H1 (cell line): ENCODE measurements around the gene CPXM1. TPM values are rescaled to one million over a fixed set of nuclear protein-coding genes. Genes with fewer than 3 reads are reported as not detected.

ENCODE experiments used
- CBX5 ChIP-seq: fragments of 300-800, 300-1000 bp; sonication (generic); IDR thresholded peaks from 2 replicates; pipeline ENCODE4 v1.7.1; 2016; ENCODE audit warnings: antibody characterized with exemption, low read length, low read depth
- CHD7 ChIP-seq: fragments of 300-600 bp; sonication (generic); IDR thresholded peaks from 2 replicates; pipeline ENCODE4 v1.7.1; 2012; ENCODE audit warnings: low read length, moderate library complexity, mild to moderate bottlenecking, inconsistent platforms; ENCODE audit not compliant: insufficient replicate concordance
- MAFK ChIP-seq: IDR thresholded peaks from 2 replicates; pipeline ENCODE4 v1.6.1; 2012; ENCODE audit warnings: low read depth, mild to moderate bottlenecking, improper control_type of control experiment, low read length
- polyA plus RNA-seq, 7 experiments: library from polyadenylated mRNA; depleted of rRNA in 3 of 7; stranded (reverse) in 5 of 7; unstranded in 2 of 7; fragments of >200 nt in 5 of 7; fragments of 200-250 nt in 2 of 7; gene quantifications; 1 replicate in 5 of 7; 2 replicates in 1 of 7; 4 replicates in 1 of 7; pipeline versions ENCODE4 v1.2.1 to v1.2.3, GENCODE V29; 2011 to 2013; ENCODE audit warnings: missing spikeins in 2 of 7, mixed read lengths in 2 of 7
- total RNA-seq: library from RNA; stranded (reverse); fragmentation: NEBNext Ultra II Directional; extraction: Animal tissue kit (Norgen Biotek cat#: 25700); gene quantifications from 2 replicates; pipeline ENCODE4 v1.2.1, GENCODE V29; 2021

Gene CPXM1
- total and polyA plus RNA-seq, 2 of the 8 experiments (the other 6 are each of a cell fraction or from before 2014, with no cell fraction given) = 31.3 to 81.9 TPM

- TF ChIP-seq CHD7 (no peak), CBX5 (no peak), MAFK (no peak)
Measured at GRCh38 chr20:2798814-2799213, 1.6 kb downstream of the CPXM1 start (continued).
